HG02759 (cell line): ENCODE data around the gene CNGB1.
"Not testable (repeated sequence)": the region's sequence is repeated elsewhere in the genome, so short reads cannot be mapped to it uniquely, and the experiment has no call there.

ENCODE experiments used
- ATAC-seq: cut with Tn5 transposase; IDR thresholded peaks from one replicate; pipeline ENCODE4 v1.9.1; 2021; ENCODE audit warnings: mild to moderate bottlenecking, moderate library complexity; ENCODE audit not compliant: unreplicated experiment

Gene CNGB1

GRCh38 chr16:57911743-57912142 is 59.2 kb downstream of the CNGB1 start:
- ATAC-seq: no peak

GRCh38 chr16:57910696-57911095 is 60.2 kb downstream of the CNGB1 start:
- ATAC-seq: no peak

GRCh38 chr16:57908409-57908987 is 62.4 kb downstream of the CNGB1 start:
- ATAC-seq: no peak

GRCh38 chr16:57906382-57907316 is 64.3 kb downstream of the CNGB1 start:
- peak; percentile 49 for ATAC-seq

DNA sequence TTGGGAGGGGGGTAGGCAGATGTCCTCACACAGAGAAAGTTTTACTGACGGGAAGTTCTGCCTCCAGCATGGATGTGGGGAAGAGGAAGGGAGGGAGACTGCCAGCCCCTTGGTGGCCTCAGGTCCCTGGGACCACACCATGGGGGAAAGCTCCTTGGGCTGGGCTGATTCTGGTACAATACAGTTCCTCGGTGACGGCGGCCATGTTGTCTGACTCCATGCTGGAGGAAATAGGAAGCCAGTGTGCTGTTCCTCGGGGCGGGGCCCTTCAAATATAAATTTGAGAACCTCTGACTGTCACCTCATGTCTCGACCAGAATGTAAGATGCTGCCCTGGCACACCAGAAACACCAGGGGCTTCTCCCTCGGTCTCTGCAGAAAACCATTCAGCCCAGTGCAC is 66.8 kb downstream of the CNGB1 start:
- no peak for ATAC-seq

DNA sequence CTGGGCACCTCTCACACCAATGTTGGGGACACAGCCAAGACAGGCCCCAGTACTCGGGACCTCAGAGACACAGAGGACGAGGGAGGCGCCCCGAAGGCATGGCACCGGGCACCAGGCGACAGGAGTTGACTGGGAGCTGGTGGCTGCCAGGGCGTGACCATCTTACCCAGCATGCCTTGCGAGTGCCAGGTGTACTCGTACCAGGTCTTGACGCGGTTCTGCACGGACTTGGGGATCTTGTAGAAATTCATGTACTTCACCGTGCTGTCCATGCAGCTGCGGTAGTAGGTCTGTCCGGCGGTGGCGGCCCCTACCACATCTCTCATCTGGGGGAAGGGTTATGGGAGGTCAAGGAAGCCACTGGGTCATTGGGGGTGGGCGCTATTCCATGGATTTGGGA is 67.3 kb downstream of the CNGB1 start:
- no peak for ATAC-seq

- ATAC-seq: no peak
These were observed 69.4 kb downstream of the CNGB1 start for GRCh38 chr16:57901480-57902069.

- ATAC-seq: no peak
These were observed 70.0 kb downstream of the CNGB1 start for GRCh38 chr16:57900796-57901479.

- ATAC-seq: no peak
These were observed 70.9 kb downstream of the CNGB1 start for GRCh38 chr16:57899771-57900661.

DNA sequence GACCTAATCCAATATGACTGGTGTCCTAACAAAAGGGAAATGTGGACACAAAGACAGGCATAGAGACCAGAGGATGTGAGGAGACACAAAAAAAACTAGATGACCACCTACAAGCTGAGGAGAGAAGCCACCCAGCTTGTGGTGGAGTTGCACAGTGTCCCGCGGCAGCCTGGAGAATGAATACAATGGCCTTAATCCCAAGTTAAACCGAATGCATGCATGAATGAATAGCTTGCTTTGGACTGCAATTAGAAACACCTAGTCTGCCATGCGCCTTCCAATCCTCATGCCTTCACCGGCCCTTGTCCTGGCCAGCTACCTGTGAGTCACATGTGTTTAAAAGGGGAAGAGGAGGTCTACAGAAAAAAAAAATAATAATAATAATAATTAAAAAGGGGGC is 72.0 kb downstream of the CNGB1 start:
- ATAC-seq: no peak

DNA sequence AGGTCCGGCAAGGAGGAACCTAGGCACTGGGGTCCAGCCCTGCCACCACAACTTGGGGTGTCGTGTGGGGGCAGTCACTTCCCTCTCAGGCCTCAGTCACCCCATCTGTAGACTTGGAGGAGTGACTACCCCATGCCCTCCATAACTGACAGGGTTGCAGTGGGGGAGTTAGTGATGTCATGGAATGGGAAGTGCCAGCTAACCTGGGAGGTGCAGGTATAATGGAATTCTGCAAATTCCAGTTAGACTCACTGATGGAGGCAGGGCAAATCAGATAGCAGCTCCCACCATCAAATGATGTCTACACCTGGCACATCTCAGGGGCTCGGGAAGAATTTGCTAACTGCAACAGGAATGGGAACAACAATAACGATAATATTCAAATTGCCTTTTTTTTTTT is 72.9 kb downstream of the CNGB1 start:
- no peak for ATAC-seq

- no peak for ATAC-seq
These were observed 73.7 kb downstream of the CNGB1 start for GRCh38 chr16:57897053-57897784.

- not testable (repeated sequence) for ATAC-seq
These were observed 75.8 kb downstream of the CNGB1 start for GRCh38 chr16:57895081-57895547.

- no peak for ATAC-seq
These were observed 76.4 kb downstream of the CNGB1 start for GRCh38 chr16:57894390-57895080.

- no peak for ATAC-seq
These were observed 77.2 kb downstream of the CNGB1 start for GRCh38 chr16:57893559-57894389.

DNA sequence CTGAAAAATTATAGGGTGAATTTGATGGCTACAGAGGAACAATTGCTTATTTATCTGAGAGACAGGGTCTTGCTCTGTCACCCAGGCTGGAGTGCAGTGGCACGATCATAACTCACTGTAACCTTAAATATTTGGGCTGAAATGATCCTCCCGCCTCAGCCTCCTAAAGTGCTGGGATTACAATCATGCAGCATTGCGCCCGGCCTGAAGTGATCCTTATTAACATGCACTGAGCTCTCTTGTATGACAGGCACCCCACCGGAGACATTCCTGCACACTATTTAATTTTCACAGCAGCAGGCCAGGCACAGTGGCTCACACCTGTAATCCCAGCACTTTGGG is 77.7 kb downstream of the CNGB1 start:
- ATAC-seq: no peak

DNA sequence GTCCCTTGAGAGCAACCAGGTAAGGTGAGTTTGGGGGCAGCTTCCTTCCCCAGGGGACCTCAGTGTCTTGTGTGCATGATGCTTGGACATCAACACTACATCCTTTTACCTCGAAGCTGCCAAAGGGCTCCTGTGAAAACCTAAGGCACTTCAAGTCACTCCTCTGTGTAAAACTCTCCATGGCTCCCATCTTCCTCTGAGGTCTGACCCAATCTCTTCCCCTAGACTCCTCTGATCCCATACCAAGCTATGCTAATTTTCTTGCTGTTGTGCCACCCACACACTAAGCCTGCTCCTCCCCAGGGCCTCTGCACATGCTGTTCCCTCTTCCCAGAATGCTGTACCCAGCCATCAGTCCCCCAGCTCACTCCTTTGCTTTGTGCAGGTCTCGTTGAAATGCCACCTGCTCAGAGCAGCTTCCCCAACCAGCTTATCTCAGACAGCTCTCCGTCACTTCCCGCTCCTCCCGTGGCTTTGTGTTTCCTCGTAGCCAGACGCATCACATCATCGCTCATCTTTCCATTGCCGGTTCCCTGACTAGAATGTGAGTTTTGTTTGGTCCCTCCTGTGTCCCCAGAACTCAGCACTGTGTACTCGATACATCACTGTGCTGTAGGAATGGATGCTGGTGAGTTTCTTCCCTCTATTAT is 78.4 kb downstream of the CNGB1 start:
- no peak for ATAC-seq

- ATAC-seq: no peak
These were observed 78.9 kb downstream of the CNGB1 start for GRCh38 chr16:57892041-57892440.
